Lower leg skin (tissue), 4 donors: ENCODE measurements around the gene NKAIN4. TPM values are rescaled to one million over a fixed set of nuclear protein-coding genes. Genes with fewer than 3 reads are reported as not detected.

Source experiments
- DNase-seq, 2 donors: peaks; one replicate each; pipeline ENCODE4 v3.0.0-alpha.2; 2019; ENCODE audit warnings: low spot score in 2 of 2
- H3K4me3 ChIP-seq: fragments of 200-600 bp; sonication (generic); 2 replicates; pipeline ENCODE4 v1.5.1; 2017; ENCODE audit warnings: mild to moderate bottlenecking, low read depth; ENCODE audit not compliant: poor library complexity, severe bottlenecking
- CTCF ChIP-seq, 3 donors: fragments of 450-650 bp; IDR thresholded peaks; one replicate each; pipeline ENCODE4 v1.5.1; 2016; ENCODE audit warnings: antibody characterized with exemption in 3 of 3, mild to moderate bottlenecking in 3 of 3, moderate library complexity in 2 of 3
- POLR2A ChIP-seq, 2 donors: fragments of 450-650 bp; IDR thresholded peaks; one replicate each; pipeline ENCODE4 v1.6.1; 2016 to 2017; ENCODE audit warnings: antibody characterized with exemption in 2 of 2, mild to moderate bottlenecking in 1 of 2, moderate library complexity in 1 of 2
- WGBS, 2 donors: methylation state at CpG; one replicate each; pipeline ENCODE4 v1.1.5; 2018; 5-methylcytosine and 5-hydroxymethylcytosine counted together
- intact Hi-C: fragments of 100-400 bp; cut with DNase I; formaldehyde crosslinking; loops from one replicate; pipeline ENCODE4 v1.15.0; 2023; ENCODE audit warnings: low total_unique reads
- total RNA-seq, 4 donors: library from RNA; depleted of rRNA; stranded (reverse); fragments of >200 nt; gene quantifications; one replicate each; pipeline ENCODE4 v1.1.0, GENCODE V29; 2016

The NKAIN4 gene
- total RNA-seq, 4 donors from 2014 or later: 0.23 to 1.1 TPM; not detected in 2

- WGBS, 2 donors: 29 to 39% methylated on average over 13 to 16 of the region's 26 CpGs
- TF ChIP-seq CTCF (IDR thresholded peaks at IDR 0.05): no peak
- no peak for TF ChIP-seq POLR2A (IDR thresholded peaks at IDR 0.05)
- DNase-seq: no peak
- intact Hi-C loops: no loop called here
- H3K4me3 ChIP-seq: no peak overlapping the region
Observed at GRCh38 chr20:63290677-63291472, 36.6 kb upstream of the NKAIN4 start.

- no peak overlapping the region for H3K4me3 ChIP-seq
- intact Hi-C loops: no loop called here
- no peak for DNase-seq
- TF ChIP-seq POLR2A (IDR thresholded peaks at IDR 0.05): no peak
- no peak for TF ChIP-seq CTCF (IDR thresholded peaks at IDR 0.05)
- WGBS, 2 donors: 66 to 76% methylated on average over 13 to 15 of the region's 17 CpGs
Observed at GRCh38 chr20:63290136-63290676, 35.9 kb upstream of the NKAIN4 start.

GRCh38 chr20:63289311-63290135 lies 35.3 kb upstream of the NKAIN4 start:
- intact Hi-C loops: no loop called here
- 84 to 85% methylated on average over 23 to 25 of the region's 25 CpGs for WGBS, 2 donors
- TF ChIP-seq CTCF (IDR thresholded peaks at IDR 0.05) (no peak), POLR2A (IDR thresholded peaks at IDR 0.05) (no peak)
- no peak overlapping the region for H3K4me3 ChIP-seq
- DNase-seq: no peak

GRCh38 chr20:63288581-63289251 lies 34.5 kb upstream of the NKAIN4 start:
- 84 to 87% methylated on average over 27 to 28 of the region's 28 CpGs for WGBS, 2 donors
- TF ChIP-seq CTCF (IDR thresholded peaks at IDR 0.05): no peak
- no peak for TF ChIP-seq POLR2A (IDR thresholded peaks at IDR 0.05)
- intact Hi-C loops: no loop called here
- H3K4me3 ChIP-seq: no peak overlapping the region
- DNase-seq: no peak

- intact Hi-C loops: no loop called here
- no peak for DNase-seq
- H3K4me3 ChIP-seq: no peak overlapping the region
- WGBS, 2 donors: 89% methylated on average over 49 to 50 of the region's 55 CpGs
- TF ChIP-seq CTCF (IDR thresholded peaks at IDR 0.05) (no peak), POLR2A (IDR thresholded peaks at IDR 0.05) (no peak)
Observed at GRCh38 chr20:63287697-63288580, 33.7 kb upstream of the NKAIN4 start.
